Epithelial cell of proximal tubule (primary cell): Measurements from ENCODE around the gene WNT9B. TPM values are rescaled to one million over a fixed set of nuclear protein-coding genes. Genes with fewer than 3 reads are reported as not detected.

Source experiments
- DNase-seq: peaks from one replicate; pipeline ENCODE4 v3.0.0-alpha.2; 2011; ENCODE audit warnings: low read depth
- H3K4me3 ChIP-seq: 2 replicates; pipeline ENCODE4 v1.5.1; 2011; ENCODE audit warnings: low read depth, mild to moderate bottlenecking, low read length
- CTCF ChIP-seq: conservative IDR thresholded peaks from 2 replicates; pipeline ENCODE4 v1.5.1; 2012; ENCODE audit warnings: low read depth, mild to moderate bottlenecking, low read length
- total RNA-seq: library from RNA; depleted of rRNA; stranded (reverse); fragments of >200 nt; gene quantifications from 2 replicates; pipeline ENCODE4 v1.2.3, GENCODE V29; 2015

The WNT9B gene
- total RNA-seq, 1 donor from 2014 or later: not detected

GRCh38 chr17:46841561-46842379, 9.6 kb upstream of the WNT9B start:
- no peak overlapping the region for H3K4me3 ChIP-seq
- TF ChIP-seq CTCF: peak; percentile 77
- DNase-seq: no peak

GRCh38 chr17:46842835-46843234, 8.5 kb upstream of the WNT9B start:
- DNase-seq: no peak
- TF ChIP-seq CTCF: peak; percentile 66
- H3K4me3 ChIP-seq: no peak overlapping the region

DNA sequence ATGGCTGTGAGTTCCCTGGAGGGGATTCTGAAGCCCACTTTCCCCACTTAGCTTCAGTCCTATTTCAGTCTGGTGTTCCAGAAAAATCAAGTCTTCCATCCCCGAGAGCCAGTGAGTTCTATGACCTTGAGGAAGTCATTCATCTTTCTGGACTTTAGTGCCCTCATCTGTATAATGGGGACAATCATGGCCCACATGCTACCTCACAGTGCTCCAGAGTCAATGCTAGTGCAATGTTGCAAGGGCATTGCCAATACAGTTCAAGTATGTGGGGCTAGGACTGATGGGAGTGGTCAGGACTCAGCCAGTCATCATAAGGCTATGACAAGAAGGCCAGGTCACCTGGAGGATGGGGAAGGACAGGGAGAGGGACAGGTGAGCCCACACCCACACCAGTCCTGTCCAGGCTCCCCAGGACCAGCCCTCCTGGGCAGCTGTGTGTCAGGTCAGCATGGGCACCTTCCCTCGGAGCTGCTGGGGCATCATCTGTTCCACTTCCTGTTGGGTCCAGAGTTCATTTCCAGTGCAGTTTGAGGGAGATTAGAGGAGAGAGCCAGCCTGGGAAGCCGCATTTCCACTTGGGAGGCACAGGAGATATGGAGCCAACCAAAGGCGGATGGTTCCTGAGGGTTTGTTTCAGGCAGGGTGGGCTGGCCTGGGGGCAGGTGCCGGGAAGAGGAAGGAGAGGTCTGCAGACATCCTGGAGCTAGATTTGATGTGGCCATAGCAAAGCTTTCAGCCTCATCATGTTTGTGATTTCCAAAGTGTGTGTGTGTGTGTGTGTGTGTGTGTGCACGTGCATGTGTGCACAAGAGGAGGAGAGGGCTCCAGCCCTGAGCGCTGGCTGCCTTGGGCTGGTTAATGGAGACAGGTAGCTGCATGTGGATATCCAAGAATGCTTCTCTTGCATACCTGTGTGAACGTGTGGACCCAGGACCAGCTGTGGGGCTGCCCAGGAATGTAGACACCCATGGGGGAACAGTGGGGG, 3.9 kb upstream of the WNT9B start:
- no peak for DNase-seq
- H3K4me3 ChIP-seq: no peak overlapping the region
- TF ChIP-seq CTCF: no peak

DNA sequence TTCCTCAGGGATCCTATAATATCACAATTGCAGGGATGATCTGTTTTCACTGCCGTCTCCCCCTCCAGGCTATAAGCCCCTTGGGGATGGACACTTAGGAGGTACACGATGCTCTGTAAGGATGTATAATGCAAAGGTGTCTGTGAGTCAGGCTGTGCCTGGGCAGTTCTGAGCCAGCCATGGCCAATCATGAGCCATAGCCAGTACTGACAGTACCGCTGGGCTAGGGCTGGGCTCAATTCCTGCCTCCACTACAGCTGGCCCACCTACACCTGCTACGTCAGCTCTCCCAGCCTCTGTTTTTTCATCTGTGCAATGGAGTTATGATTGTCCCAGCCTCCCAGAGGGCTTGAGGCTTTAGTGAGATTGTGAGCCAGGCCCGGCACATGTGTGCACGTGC, 2.8 kb upstream of the WNT9B start:
- no peak overlapping the region for H3K4me3 ChIP-seq
- DNase-seq: no peak
- no peak for TF ChIP-seq CTCF

GRCh38 chr17:46850688-46851028, 725 bp upstream of the WNT9B start:
- TF ChIP-seq CTCF: no peak
- DNase-seq: no peak
- H3K4me3 ChIP-seq: peak overlapping the region; percentile 14

- H3K4me3 ChIP-seq: no peak overlapping the region
- TF ChIP-seq CTCF: no peak
- no peak for DNase-seq
Observed at GRCh38 chr17:46853896-46854444, 2.6 kb downstream of the WNT9B start.
